Activated CD8-positive, alpha-beta memory T cell treated with anti-CD3 and anti-CD28 coated beads for 36 hours (primary cell): ENCODE measurements around the gene ANXA2. TPM values are rescaled to one million over a fixed set of nuclear protein-coding genes. Genes with fewer than 3 reads are reported as not detected.

ENCODE experiments used
- CTCF ChIA-PET: fragments of 350-600 bp; sonication (Branson Sonifier 250); formaldehyde crosslinking; loops from one replicate; lab custom pipeline; 2021; ENCODE audit warnings: antibody characterized with exemption; lab: Charles Lee
- POLR2A ChIA-PET: fragments of 350-600 bp; sonication (Branson Sonifier 250); formaldehyde crosslinking; loops from one replicate; lab custom pipeline; 2021; ENCODE audit warnings: antibody characterized with exemption; lab: Charles Lee
- total RNA-seq, 2 experiments: library from RNA; stranded (reverse); gene quantifications; one replicate each; pipeline ENCODE4 v1.2.3, GENCODE V29; 2021

Gene ANXA2
- total RNA-seq, 2 experiments from 2014 or later = 207 to 210 TPM

DNA sequence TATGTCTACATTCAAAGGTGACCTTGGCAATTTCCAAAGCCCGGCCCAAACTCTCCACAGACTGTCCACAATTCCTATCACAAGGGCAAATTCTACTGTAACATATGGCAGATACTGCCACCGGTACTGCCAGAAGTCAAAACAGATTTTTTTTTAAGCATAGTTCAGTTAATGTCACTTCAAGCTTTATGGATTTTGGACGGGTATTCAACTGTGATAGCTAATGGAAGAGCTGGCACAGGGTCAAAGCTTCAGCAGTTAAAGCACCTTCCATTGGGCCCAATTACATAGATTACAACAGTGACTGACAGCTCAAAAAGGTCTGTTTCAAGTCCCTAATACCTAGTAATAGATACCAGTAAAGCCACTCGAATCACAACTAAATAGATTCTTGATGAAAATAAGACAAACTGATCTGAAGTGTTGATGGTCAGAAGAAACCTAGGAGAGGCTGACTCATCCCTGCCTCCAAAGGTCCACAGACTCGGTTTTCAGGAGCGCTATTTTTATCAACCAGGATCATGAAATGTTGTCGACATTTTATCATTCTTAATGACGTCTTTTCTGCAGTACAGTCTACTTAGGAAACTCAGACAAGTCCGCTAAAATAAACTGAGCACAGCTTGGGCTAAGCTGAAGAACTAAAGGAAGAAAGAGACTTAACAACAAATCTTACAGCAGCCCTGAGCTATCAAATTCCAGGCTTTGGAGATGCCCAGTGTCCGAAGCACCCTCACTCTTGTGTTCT, 38.7 kb downstream of the ANXA2 start:
- CTCF ChIA-PET = interaction anchor here (0.6 to 2.4 kb wide), 7 partner anchors 11 to 367 kb away, joined by 3 to 11 read pairs (median 3); partner anchors contain the start of gene ANXA2
- POLR2A ChIA-PET = no interaction called here

DNA sequence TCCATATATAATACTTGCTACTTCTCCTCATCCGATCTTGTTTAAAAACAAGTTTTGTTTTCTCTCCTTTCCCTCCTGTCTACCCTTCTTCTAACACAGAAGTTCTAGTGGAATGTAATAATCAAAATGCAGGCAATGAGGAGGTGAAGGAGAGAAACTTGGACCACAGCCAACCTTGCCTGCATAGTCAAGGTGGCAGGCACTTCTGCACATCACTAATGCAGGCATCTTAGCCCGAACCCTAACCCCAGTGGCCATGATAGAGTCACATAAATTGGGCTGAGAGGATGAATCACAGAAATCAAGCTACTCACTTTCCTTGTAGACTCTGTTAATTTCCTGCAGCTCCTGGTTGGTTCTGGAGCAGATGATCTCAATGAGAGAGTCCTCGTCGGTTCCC, 41.0 kb downstream of the ANXA2 start:
- ChIA-PET CTCF (no interaction called here), POLR2A (no interaction called here)

DNA sequence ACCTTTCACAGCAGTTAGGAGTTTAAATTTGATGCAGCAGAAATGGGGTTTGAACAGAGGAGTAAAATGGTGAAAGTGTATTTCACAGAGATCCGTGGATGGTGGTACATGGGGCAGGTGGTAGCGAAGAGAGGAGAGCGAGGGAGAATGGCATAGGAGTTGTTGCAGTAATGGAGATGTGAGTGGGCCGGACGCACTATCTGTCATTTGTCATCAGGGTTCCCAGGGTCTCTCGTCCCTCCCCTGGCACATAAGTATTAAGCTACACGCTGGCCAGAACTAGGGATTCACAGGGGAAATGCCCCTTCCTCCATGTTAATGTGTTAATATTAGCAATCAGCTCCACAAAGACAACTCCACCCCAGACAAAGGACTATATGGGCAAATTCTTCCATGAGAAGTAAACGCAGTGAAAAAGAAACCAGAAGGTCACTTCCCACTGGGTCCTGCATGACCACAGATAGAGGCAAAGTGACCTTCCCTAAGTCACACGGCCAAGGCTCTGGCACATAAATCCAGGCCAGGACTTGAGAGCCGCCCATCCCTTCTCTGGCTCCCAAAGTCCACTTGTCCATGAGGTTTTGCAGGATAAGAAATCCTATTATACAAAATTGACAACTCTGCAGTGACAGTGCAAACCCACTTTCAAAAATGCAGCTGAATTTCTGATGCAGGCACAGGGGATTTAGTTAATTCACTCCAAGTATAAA, 42.5 kb downstream of the ANXA2 start:
- CTCF ChIA-PET = interaction anchor here (1.4 kb wide), 1 partner anchor 579 kb away, joined by 3 read pairs; no protein-coding TSS in a partner anchor
- POLR2A ChIA-PET = no interaction called here

DNA sequence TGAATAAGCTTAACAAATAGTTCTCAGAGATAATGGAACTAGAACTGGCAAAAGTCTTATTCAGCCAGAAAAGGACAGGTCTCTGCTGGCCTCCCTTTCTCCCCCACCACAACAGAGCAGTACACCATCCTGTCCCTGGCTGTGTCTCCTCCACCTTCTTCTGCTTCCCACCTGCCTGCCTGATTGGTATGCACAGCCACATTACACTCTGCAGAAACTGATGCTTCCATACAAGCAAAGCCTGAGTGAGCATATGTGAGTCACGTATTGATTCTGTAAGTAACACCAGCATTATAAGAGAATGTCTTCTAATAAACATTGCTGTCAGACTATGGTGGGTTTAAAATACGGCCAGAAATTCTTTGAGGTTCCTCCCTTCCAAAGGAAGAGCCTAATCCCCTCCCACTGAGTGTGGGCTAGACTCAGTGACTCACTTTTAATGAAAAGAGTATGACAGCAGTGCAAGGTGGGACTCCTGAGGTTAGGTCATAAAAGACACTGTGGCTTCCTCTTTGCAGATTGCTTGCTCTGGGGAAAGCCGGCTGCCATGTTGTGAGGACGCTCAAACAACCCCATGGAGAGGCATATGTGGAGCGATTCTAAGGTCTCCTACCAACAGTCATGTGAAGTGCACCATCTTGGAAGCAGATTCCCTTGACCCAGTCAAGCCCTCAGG, 44.4 kb downstream of the ANXA2 start:
- POLR2A ChIA-PET = no interaction called here

DNA sequence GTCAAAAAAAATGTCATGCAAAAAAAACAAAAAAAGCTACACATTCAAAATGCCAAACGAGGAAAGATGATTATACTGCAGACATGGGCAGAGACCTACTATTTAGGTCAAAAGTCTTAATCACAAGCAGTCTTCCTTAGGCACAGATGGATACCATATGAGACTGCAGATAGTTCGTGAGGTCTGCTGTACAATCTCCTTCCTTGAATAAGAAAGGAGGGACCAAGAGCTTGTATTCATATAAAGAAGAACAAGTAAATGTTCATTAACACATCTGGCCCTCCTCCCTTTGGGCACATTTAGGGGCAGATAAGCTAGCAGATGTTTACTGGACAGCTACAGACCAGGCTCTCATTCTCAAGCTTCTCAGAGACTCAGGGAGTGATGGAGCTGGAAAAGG, 45.3 kb downstream of the ANXA2 start:
- POLR2A ChIA-PET = no interaction called here

More for the DNA sequence above, 44.4 kb downstream of the ANXA2 start:
- CTCF ChIA-PET = no interaction called here

DNA sequence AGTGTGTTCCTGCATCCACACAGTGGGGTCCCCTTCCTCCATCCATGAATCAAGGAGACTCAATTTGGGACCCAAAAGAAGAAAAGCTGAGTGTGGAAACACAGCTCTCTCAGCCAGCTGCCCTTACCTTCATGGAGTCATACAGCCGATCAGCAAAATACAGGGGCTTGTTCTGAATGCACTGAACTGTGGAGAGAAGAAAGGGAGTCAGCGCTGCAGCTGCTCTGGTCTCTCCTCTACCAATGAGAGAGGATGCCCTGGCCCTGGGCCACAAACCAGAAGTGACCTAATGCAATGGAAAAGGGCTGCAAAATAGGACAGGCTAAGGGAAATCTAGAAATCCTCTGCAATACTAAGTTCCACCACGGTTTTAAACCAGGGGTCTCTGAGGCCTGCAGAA, 46.7 kb downstream of the ANXA2 start:
- POLR2A ChIA-PET = no interaction called here
- CTCF ChIA-PET = no interaction called here

More for the DNA sequence above, 45.3 kb downstream of the ANXA2 start:
- CTCF ChIA-PET = no interaction called here

DNA sequence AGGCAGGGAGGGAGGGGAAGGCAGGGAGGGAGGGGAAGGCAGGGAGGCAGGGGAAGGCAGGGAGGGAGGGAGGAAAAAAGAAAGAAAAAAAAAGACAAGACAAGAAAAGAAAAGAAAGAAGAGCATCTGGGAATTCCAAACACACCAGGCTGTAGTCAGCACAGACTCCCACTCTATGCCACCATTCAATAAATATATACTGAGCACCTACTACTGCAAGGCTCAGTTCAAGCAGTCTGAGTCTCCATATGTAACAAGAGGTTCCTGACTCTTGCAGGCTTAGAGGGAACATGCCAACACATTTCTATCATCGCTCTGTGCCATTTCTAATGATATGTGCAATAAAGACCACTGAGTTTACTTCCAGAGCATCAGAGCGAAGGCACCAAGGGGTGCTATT, 47.7 kb downstream of the ANXA2 start:
- POLR2A ChIA-PET = no interaction called here

DNA sequence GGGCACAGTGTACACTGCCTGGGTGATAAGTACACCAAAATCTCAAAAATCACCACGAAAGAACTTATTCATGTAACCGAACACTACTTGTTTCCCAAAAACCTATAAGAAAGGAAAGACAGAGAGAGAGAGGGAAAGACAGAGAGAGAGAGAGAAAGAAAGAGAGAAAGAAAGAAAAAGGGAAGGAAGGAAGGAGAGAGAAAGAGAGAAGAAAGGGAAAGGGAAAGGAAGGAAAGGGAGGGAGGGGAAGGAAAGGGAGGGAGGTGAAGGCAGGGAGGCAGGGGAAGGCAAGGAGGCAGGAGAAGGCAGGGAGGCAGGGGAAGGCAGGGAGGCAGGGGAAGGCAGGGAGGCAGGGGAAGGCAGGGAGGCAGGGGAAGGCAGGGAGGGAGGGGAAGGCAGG, 48.2 kb downstream of the ANXA2 start:
- CTCF ChIA-PET = no interaction called here
- POLR2A ChIA-PET = no interaction called here

More for the DNA sequence above, 47.7 kb downstream of the ANXA2 start:
- CTCF ChIA-PET = no interaction called here

DNA sequence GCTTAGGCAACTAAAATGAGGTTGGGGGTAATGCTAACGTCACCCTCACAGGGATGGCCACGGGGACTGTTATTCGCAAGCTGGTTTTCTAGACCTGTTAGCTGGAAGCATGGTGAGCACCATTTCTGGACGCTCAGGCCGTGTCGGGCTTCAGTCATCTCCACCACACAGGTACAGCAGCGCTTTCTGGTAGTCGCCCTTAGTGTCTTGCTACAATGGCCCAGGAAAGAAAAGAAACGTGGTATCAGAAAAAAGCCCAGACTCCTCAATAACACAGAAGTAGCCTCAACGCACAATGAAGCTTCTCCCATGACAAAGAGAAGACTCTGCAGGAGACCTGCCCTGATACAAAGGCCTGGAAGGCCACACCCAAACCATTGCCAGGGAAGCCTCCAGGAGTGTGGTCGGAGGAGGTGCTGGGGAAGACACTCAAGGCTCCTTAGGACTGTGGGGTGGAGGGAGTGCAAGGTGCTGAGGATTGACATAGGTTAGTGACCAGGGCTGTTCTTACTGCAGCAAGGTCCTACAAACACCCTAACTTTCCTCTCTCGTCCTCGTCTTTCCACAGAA, 50.2 kb downstream of the ANXA2 start:
- POLR2A ChIA-PET = no interaction called here
- CTCF ChIA-PET = no interaction called here

DNA sequence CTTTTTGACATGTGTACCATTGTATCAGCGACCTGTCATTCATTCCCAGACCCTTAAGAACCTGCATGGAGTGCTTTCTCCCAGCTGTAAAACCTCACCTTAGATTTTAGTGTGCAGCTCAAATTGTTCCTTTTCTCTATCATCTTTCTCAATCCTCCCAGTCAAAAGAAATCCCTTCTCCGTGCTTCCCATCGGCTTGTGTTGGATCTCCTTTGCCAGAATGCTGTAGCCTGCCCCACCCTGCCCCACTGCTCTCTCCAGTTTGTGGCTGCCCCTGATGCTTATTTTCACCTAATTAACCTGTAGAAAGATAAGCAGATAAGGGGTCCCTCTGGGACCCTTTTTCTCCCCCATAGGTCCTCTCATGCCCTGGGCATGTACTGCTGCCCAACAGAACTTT, 51.1 kb downstream of the ANXA2 start:
- ChIA-PET POLR2A (no interaction called here), CTCF (no interaction called here)

DNA sequence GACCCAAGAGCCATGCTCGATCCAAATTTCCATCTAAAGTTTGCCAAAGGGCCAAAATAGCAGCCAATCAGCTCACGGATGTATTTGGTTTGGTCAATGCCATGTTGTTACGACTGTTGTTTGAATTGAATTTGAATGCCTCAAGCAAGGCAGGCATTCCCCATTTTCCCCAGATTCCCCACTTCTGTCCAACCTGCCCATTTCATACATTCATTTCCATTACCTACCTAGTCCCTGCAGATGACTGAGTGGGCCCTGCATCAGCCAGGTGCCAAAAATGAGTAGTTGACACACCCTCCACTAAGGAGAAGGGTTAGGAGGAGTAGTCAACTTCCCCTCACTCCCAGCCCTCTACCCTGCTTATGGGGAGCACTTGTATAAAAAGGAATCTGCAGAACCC, 51.7 kb downstream of the ANXA2 start:
- CTCF ChIA-PET = interaction anchor here (0.6 kb wide), 1 partner anchor 283 kb away, joined by 3 read pairs; no protein-coding TSS in a partner anchor
- POLR2A ChIA-PET = no interaction called here

DNA sequence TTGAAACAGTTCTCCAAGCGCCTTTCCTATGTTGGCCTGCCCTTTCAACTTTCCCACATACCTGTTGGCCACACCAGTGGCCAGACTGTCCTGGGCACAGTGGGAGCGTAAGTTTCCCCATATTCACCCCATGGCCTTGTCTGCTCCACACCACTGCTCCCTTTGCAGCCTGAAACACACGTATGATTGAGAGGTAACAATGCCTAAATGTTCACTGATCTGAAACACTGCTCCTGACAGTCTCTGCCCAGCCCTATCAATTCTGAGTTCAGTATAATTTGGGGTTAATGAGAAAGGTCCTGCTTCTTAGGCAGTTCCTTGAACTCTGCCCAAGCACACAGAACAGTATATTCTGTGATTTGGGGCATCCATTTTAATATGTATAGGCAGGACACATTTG, 52.2 kb downstream of the ANXA2 start:
- CTCF ChIA-PET = interaction anchor here (0.6 to 1.2 kb wide), 2 partner anchors 185 to 284 kb away, joined by 3 read pairs; no protein-coding TSS in a partner anchor
- POLR2A ChIA-PET = no interaction called here

DNA sequence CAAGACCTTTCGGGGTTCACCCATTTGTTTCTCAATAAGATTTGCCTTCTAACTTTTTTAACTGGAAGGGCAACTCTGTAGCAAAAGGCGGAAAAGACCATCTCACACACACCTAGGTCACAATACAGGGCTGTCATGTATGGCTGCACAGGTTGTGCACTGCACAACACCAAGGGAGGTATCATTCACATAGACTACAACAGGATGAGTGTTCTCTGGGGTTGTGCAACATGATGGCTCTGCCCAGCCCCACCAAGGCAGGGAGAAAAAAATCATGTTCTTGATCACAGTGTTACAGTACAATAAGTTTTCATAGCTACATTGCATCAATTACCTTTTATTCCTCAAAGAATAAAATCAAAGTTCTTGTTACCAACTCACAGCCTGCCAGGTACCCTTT, 52.8 kb downstream of the ANXA2 start:
- ChIA-PET CTCF (interaction anchor here (1.2 kb wide), 1 partner anchor 185 kb away, joined by 3 read pairs; no protein-coding TSS in a partner anchor), POLR2A (no interaction called here)

DNA sequence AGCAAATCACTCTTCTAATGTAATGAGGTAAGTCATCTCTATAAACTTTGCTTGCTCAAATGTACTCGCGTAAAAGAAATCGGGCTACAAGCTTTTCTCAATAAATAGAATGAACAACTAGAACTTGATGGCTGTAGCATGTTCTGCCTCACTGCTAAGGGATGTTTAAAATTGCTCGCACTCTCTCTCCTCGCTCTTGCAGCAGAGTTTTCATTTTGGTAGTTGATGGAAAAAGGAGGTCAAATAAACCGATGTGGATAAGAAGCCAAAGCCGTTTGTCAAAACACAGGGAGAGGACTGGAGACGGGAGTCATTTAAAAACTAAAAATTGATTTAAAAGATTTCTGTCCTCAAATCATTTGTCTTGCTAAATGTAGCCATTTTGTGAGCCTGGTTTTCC, 53.3 kb downstream of the ANXA2 start:
- POLR2A ChIA-PET = no interaction called here
- CTCF ChIA-PET = interaction anchor here (1.2 kb wide), 1 partner anchor 186 kb away, joined by 3 read pairs; no protein-coding TSS in a partner anchor

DNA sequence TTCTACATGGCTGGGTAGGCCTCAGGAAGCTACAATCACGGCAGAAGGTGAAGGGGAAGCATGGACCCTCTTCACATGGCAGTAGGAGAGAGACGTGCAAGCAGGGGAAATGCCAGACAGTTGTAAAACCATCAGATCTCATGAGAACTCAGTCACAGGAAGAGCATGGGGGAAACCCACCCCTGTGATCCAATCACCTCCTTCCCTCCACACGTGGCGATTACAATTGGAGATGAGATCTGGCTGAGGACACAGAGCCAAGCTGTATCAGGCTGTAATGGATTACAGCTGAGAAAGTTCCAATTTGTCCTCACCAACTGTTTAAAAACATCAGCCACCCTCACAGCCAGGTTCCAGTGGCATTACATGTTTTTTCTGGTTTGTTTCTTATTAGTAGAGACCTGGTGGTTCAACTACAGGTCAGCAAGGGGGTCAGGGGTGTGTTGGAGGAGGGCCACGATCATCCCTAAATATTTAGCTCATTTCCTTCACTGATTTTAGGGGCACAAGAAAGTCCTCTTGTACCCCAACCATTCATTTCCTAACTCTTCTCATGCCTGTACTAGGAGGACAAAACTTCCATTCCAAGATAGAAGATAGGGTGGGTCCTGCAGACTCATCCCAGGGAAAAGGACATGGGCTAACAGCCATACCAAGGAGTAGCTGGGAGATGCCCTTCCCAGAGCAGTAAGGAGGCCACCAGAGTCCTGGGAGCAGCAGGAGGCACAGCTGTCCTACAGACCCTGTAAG, 54.4 kb downstream of the ANXA2 start:
- POLR2A ChIA-PET = interaction anchor here (0.6 kb wide), 1 partner anchor 80 kb away, joined by 7 read pairs; no protein-coding TSS in a partner anchor
- CTCF ChIA-PET = interaction anchor here (1.3 kb wide), 1 partner anchor 17 kb away, joined by 5 read pairs; no protein-coding TSS in a partner anchor

DNA sequence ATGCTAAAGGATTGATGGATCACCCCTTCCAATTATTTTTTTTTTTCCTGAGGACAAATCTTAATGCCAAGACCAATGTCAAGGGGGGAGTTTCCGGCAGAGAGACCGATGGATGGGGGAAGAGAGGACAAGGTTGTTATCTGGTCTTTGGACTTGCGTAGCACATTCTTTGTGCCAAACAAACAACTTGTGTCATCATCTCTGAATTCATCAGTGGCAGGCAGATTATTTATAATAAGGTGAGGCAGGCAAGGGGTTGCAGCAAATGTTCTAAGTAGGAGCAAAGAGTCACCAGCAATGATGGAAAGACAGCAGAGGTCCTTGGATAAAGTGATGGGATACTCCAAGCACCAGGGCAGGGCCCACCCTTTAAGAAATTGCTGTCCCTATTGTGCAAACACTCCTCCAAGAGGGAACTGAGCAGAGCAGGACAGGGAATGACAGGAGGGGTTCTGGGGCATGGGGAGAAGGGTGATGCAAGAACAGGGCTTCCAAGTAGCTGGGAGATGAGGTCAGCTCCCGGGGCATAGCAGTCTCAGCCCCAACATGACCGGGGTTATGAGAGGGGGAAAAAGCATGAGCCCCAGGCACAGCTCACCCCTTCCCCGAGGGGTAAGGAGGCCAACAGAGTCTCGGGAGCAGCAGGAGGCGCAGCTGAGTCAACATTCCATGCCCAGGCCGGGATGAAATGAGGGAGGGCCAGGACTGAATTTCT, 57.4 kb downstream of the ANXA2 start:
- ChIA-PET CTCF (no interaction called here), POLR2A (no interaction called here)

DNA sequence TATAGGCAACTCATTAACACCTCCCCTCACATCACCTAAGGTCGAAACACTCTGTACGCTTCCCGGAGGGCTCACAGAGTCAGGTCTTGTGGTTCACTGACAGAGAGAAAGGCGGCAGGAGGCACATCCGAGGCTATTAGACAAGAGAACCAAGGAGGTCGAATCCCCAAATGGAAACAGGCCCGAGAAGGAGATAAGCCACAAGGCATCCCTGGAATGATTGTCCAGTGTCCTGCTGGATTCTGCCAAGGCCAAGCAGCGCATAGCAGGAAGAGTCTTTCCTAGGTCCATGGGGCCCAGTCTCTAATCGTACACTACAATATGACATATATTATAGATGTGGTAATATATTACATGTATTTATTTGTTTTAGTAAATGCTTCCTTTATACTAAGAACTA, 58.5 kb downstream of the ANXA2 start:
- CTCF ChIA-PET = no interaction called here
- POLR2A ChIA-PET = no interaction called here

DNA sequence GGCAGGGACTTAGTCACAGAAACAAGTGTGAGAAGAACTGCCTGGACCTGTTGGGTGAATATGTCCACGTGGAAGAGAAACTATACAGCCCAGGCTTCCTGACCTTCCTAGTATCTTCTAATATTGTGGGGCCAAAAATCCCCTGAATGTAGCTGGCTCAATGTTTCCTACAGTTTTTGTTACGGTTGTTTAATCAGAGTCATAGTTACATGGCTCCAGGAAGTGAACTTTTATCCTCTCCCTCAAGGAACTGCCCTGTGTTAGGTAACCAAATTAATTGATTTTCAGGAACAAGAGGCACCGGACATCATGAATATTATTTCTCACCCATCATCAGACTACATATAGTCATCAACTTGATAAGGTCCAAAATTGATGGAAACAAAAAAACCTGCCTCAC, 59.0 kb downstream of the ANXA2 start:
- ChIA-PET CTCF (no interaction called here), POLR2A (no interaction called here)
